Gastroesophageal sphincter (tissue), 3 donors: ENCODE data around the gene JPT1.

Experiments used
- CTCF ChIP-seq, 4 experiments: fragments of 200-600 bp in 2 of 4; fragments of 450-650 bp in 2 of 4; sonication (generic) in 1 of 4; IDR thresholded peaks; one replicate each; pipeline ENCODE4 v1.5.1; 2017 to 2019; ENCODE audit warnings: antibody characterized with exemption in 4 of 4, mild to moderate bottlenecking in 2 of 4, moderate library complexity in 2 of 4
- EP300 ChIP-seq: sonication (generic); formaldehyde crosslinking; IDR thresholded peaks from one replicate; pipeline ENCODE4 v1.6.1; 2017; ENCODE audit warnings: antibody characterized with exemption, mild to moderate bottlenecking

DNA sequence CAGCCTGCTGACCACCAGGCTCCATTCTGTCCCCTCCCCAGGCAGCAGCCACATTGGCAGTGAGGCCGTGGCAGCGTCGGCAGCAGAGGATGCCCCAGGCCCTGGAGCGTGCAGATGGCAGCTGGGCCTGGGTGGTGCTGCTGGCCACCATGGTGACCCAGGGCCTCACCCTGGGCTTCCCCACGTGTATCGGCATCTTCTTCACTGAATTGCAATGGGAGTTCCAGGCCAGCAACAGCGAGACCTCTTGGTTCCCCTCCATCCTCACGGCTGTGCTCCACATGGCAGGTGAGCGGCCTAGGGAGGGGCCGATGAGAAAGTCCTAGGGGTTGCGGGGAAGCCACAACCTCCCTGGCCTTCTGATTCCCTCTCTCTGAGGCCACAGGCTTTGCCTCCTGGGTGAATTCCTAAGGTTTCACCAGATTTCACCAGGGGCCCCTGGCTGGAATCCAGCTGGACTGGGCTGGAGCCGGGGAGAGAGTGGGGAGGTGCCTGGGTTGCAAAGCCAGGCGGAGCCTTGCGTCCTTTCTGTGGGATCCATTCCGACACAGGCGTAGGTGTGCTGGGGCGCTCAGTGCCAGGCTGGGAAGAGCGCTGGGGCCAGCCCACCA is 60.7 kb downstream of the JPT1 start:
- TF ChIP-seq CTCF (IDR thresholded peaks at IDR 0.05) (no peak), EP300 (no peak)
